Glutamatergic neuron (in vitro differentiated cells): ENCODE data around the gene TXNDC11. TPM values are rescaled to one million over a fixed set of nuclear protein-coding genes. Genes with fewer than 3 reads are reported as not detected.

Experiments
- DNase-seq: peaks from one replicate; pipeline ENCODE4 v3.0.0; 2022
- H3K27ac Mint-ChIP-seq: one replicate; pipeline ENCODE4 v1.8.0; 2020; ENCODE audit warnings: mild to moderate bottlenecking, mixed read lengths, inconsistent platforms; ENCODE audit not compliant: unreplicated experiment
- H3K27me3 Mint-ChIP-seq: one replicate; pipeline ENCODE4 v1.8.0; 2020; ENCODE audit warnings: mild to moderate bottlenecking, moderate library complexity, mixed read lengths, inconsistent platforms; ENCODE audit not compliant: unreplicated experiment
- H3K36me3 Mint-ChIP-seq: one replicate; pipeline ENCODE4 v1.8.0; 2020; ENCODE audit warnings: mild to moderate bottlenecking, mixed read lengths, inconsistent platforms; ENCODE audit not compliant: unreplicated experiment
- H3K4me1 Mint-ChIP-seq: one replicate; pipeline ENCODE4 v1.8.0; 2020; ENCODE audit warnings: mild to moderate bottlenecking, low read depth, mixed read lengths, inconsistent platforms; ENCODE audit not compliant: unreplicated experiment
- H3K4me3 Mint-ChIP-seq: one replicate; pipeline ENCODE4 v1.8.0; 2020; ENCODE audit warnings: mild to moderate bottlenecking, mixed read lengths, inconsistent platforms; ENCODE audit not compliant: unreplicated experiment
- H3K9me3 Mint-ChIP-seq: one replicate; pipeline ENCODE4 v1.8.0; 2020; ENCODE audit warnings: mild to moderate bottlenecking, moderate library complexity, mixed read lengths, inconsistent platforms; ENCODE audit not compliant: unreplicated experiment
- total RNA-seq: library from RNA; stranded (reverse); fragmentation: NEBNext Ultra II Directional; extraction: Animal tissue kit (Norgen Biotek cat#: 25700); gene quantifications from one replicate; pipeline ENCODE4 v1.2.1, GENCODE V29; 2021; ENCODE audit not compliant: unreplicated experiment
- TF ChIP-seq, protein P1 (sequence below): fragments of 200-600 bp; sonication (generic); IDR thresholded peaks from one replicate; pipeline ENCODE4 v1.5.0; 2021; ENCODE audit not compliant: partially characterized antibody, unreplicated experiment

Gene TXNDC11
- total RNA-seq, 1 donor from 2014 or later, result 18.4 TPM

GRCh38 chr16:11685844-11686618, 56.6 kb downstream of the TXNDC11 start:
- TF ChIP-seq, protein P1, sequence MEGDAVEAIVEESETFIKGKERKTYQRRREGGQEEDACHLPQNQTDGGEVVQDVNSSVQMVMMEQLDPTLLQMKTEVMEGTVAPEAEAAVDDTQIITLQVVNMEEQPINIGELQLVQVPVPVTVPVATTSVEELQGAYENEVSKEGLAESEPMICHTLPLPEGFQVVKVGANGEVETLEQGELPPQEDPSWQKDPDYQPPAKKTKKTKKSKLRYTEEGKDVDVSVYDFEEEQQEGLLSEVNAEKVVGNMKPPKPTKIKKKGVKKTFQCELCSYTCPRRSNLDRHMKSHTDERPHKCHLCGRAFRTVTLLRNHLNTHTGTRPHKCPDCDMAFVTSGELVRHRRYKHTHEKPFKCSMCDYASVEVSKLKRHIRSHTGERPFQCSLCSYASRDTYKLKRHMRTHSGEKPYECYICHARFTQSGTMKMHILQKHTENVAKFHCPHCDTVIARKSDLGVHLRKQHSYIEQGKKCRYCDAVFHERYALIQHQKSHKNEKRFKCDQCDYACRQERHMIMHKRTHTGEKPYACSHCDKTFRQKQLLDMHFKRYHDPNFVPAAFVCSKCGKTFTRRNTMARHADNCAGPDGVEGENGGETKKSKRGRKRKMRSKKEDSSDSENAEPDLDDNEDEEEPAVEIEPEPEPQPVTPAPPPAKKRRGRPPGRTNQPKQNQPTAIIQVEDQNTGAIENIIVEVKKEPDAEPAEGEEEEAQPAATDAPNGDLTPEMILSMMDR, result no peak
- Mint-ChIP-seq H3K4me3 (no peak overlapping the region), H3K9me3 (no peaks in the 10 kb centered on the region), H3K27ac (no peak overlapping the region), H3K27me3 (peaks cover 7% of the 10 kb centered on the region), H3K4me1 (peaks cover 45% of the 10 kb centered on the region), H3K36me3 (no peaks in the 10 kb centered on the region)
- DNase-seq, result no peak

DNA sequence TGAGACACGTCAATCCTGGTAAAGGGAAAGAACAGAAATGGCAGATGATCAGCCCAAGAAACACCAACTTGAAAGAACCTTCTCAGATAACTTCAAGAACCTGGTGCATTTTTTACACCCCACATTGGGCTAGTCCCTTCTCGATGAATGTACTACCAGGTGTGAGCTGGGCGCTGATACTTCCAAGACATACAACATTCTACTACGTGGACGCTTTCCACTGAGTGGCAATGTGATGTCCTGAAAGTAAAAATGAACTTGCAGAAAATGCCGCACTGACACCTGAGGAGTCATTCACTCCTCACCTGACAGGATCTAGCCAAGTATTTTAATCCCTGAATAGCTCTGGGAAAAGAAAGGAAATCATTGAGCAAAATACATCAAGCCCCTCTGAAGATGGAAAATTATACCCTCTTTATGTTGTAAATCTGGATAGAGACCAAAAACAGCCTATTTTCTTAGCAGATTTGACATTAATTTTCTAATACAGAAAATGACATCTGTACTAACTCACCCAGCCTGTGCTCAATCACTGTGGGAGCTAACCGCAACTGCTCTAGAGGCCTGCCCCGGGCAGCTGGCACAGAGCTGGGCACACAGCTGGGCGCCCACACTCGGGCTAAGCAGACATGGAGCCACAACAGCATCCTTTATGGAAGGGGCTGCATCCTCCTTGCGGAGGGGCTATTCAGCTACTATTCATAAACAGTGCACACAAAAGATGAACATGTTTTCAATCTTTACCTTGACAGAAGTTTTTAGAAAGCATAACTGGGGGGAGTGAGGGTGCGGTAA, 58.2 kb downstream of the TXNDC11 start:
- H3K27me3 Mint-ChIP-seq, result peaks cover 15% of the 10 kb centered on the region
- H3K4me1 Mint-ChIP-seq, result peaks cover 48% of the 10 kb centered on the region
- no peak overlapping the region for H3K4me3 Mint-ChIP-seq
- no peak for DNase-seq
- H3K9me3 Mint-ChIP-seq, result peaks cover 8% of the 10 kb centered on the region
- TF ChIP-seq, protein P1, result no peak
- H3K27ac Mint-ChIP-seq, result peak overlapping the region; percentile 89
- H3K36me3 Mint-ChIP-seq, result no peaks in the 10 kb centered on the region

GRCh38 chr16:11683145-11683544, 59.5 kb downstream of the TXNDC11 start:
- peak overlapping the region; percentile 9 for H3K4me3 Mint-ChIP-seq
- H3K9me3 Mint-ChIP-seq, result peaks cover 10% of the 10 kb centered on the region
- H3K27ac Mint-ChIP-seq, result peak overlapping the region; percentile 89
- DNase-seq, result no peak
- peaks cover 51% of the 10 kb centered on the region for H3K4me1 Mint-ChIP-seq
- TF ChIP-seq, protein P1, result no peak
- H3K27me3 Mint-ChIP-seq, result peaks cover 17% of the 10 kb centered on the region
- H3K36me3 Mint-ChIP-seq, result no peaks in the 10 kb centered on the region

DNA sequence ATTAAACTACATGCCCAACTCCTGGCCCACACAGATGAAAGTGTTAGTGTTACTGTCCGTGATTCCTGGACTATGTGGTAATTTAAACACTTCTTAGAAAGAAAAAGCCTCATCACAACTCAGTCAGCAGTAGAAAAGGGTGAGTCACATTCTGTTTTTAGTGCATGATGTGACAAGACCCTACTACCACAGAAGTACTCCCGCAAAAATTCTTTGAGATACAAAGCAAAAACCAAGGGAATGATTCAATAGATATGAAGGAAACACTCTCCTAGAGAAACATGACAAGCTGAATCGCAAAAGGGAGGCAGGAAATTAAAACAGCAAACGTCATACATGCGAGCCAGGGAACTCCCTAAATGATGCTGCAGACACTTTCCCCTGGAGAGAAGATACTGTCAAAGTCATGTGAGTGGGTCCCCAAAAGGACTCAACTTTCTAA, 60.0 kb downstream of the TXNDC11 start:
- no peak overlapping the region for H3K4me3 Mint-ChIP-seq
- TF ChIP-seq, protein P1, result no peak
- H3K27me3 Mint-ChIP-seq, result peaks cover 18% of the 10 kb centered on the region
- peaks cover 47% of the 10 kb centered on the region for H3K4me1 Mint-ChIP-seq
- peak overlapping the region; percentile 89 for H3K27ac Mint-ChIP-seq
- peaks cover 10% of the 10 kb centered on the region for H3K9me3 Mint-ChIP-seq
- H3K36me3 Mint-ChIP-seq, result no peaks in the 10 kb centered on the region
- DNase-seq, result no peak
